DOHH2 (cell line): ENCODE measurements around the gene CHCHD1.
A peak's percentile ranks its signal among the peaks of the same experiment; 100 is the strongest.

Source experiments
- H3F3A ChIP-seq: fragments of 200-600 bp; sonication (generic), shearing (Covaris generic); 2 replicates; pipeline ENCODE4 v1.6.0; 2016; ENCODE audit warnings: antibody characterized with exemption, mild to moderate bottlenecking; ENCODE audit not compliant: control insufficient read depth, insufficient read depth
- H3K27ac ChIP-seq: fragments of 200-600 bp; sonication (generic); 2 replicates; pipeline ENCODE4 v1.5.1; 2014; ENCODE audit warnings: low read depth, mild to moderate bottlenecking, low read length, moderate library complexity
- H3K27me3 ChIP-seq: fragments of 200-600 bp; sonication (generic); 2 replicates; pipeline ENCODE4 v1.6.1; 2014; ENCODE audit warnings: mild to moderate bottlenecking, low read length, mixed read lengths; ENCODE audit not compliant: control insufficient read depth
- H3K36me3 ChIP-seq: fragments of 200-600 bp; sonication (generic); 2 replicates; pipeline ENCODE4 v1.6.1; 2014; ENCODE audit warnings: mild to moderate bottlenecking, low read length, moderate library complexity, mixed read lengths; ENCODE audit not compliant: control insufficient read depth
- H3K4me1 ChIP-seq: fragments of 200-600 bp; sonication (generic); 2 replicates; pipeline ENCODE4 v1.6.1; 2014; ENCODE audit warnings: mild to moderate bottlenecking, low read length, mixed read lengths; ENCODE audit not compliant: control insufficient read depth
- H3K4me2 ChIP-seq: fragments of 200-600 bp; sonication (generic); 2 replicates; pipeline ENCODE4 v1.6.0; 2014; ENCODE audit warnings: mild to moderate bottlenecking, low read length, moderate library complexity
- H3K4me3 ChIP-seq: fragments of 200-600 bp; sonication (generic); 2 replicates; pipeline ENCODE4 v1.5.1; 2014; ENCODE audit warnings: mild to moderate bottlenecking, low read length, mixed read lengths
- H3K79me2 ChIP-seq: fragments of 200-600 bp; sonication (generic); 2 replicates; pipeline ENCODE4 v1.6.1; 2014; ENCODE audit warnings: mild to moderate bottlenecking, low read length, mixed read lengths; ENCODE audit not compliant: control insufficient read depth
- H3K9me2 ChIP-seq: fragments of 200-600 bp; sonication (generic); replicated peaks from 2 replicates; pipeline ENCODE4 v1.6.1; 2014; ENCODE audit warnings: mild to moderate bottlenecking, low read length, mixed read lengths; ENCODE audit not compliant: control insufficient read depth
- H3K9me3 ChIP-seq: fragments of 200-600 bp; sonication (generic); 2 replicates; pipeline ENCODE4 v1.6.1; 2014; ENCODE audit warnings: antibody characterized with exemption, low read length, mixed read lengths; ENCODE audit not compliant: control insufficient read depth, insufficient read depth
- H4K20me1 ChIP-seq: fragments of 200-600 bp; sonication (generic); 2 replicates; pipeline ENCODE4 v1.6.0; 2014; ENCODE audit warnings: low read depth, mild to moderate bottlenecking, antibody characterized with exemption, low read length, moderate library complexity; ENCODE audit not compliant: control insufficient read depth, insufficient read depth
- CTCF ChIP-seq: fragments of 200-600 bp; sonication (generic); IDR thresholded peaks from one replicate; pipeline ENCODE4 v1.5.1; 2014; ENCODE audit warnings: antibody characterized with exemption, mild to moderate bottlenecking, low read depth, low read length; ENCODE audit not compliant: poor library complexity, severe bottlenecking
- EZH2phosphoT487 ChIP-seq: fragments of 200-600 bp; sonication (generic); IDR thresholded peaks from 2 replicates; pipeline ENCODE4 v1.6.1; 2017; ENCODE audit warnings: borderline replicate concordance, mild to moderate bottlenecking, antibody characterized with exemption, low read length, moderate library complexity, mixed read lengths

Gene CHCHD1

DNA sequence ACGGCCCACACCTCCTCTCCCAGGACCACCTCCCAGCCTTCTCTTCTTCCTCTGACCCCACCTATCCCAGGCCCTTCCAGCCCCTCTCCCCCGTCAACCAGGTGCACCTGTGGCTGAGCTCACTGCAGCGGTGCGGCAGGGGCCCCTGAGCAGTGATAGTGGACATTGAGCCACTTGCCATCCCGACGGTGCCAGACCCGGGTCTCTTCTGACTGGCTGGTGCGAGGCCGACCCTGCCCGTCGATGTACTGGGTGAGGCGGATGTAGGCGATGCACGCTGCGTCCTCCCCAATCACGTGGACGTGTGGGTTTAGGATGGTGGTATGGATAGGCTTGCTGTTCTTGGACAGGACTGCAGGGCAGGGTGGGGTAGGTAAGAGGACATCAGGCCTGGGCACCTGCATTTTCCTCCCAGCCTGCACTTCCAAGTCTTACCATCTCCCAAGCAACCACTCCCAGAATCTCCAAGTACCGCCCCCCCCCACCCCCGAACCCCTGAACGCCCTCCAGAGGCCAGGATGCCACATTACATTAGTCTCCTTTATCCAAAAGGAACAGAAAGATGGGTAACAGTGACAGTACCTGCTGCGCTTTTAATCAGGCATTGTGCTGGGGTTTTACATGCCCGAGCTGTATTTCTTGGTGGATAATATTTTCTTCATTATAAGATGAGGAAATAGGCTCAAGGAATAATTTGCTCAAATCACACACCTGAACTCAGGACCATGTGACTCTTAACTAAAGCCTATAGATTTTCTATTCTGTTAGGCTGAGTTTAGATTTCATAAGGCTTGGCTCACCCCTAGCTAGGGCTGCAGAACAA, 33.3 kb downstream of the CHCHD1 start:
- peaks cover 1% of the 10 kb centered on the region for H3K4me1 ChIP-seq
- no peak overlapping the region for H3K27ac ChIP-seq
- peaks cover 5% of the 10 kb centered on the region; the same call in 1 of the 2 replicates for H3F3A ChIP-seq
- TF ChIP-seq EZH2phosphoT487 (no peak), CTCF (peak; percentile 61)
- H4K20me1 ChIP-seq, result no peaks in the 10 kb centered on the region
- H3K9me2 ChIP-seq, result no peaks in the 10 kb centered on the region
- H3K9me3 ChIP-seq, result no peaks in the 10 kb centered on the region
- no peaks in the 10 kb centered on the region for H3K27me3 ChIP-seq
- no peak overlapping the region for H3K4me3 ChIP-seq
- peaks cover 3% of the 10 kb centered on the region; the same call in 1 of the 2 replicates for H3K36me3 ChIP-seq
- peaks cover 13% of the 10 kb centered on the region for H3K79me2 ChIP-seq
- no peak overlapping the region for H3K4me2 ChIP-seq

GRCh38 chr10:73815719-73816030, 33.8 kb downstream of the CHCHD1 start:
- peaks cover 5% of the 10 kb centered on the region; the same call in 1 of the 2 replicates for H3F3A ChIP-seq
- H3K27me3 ChIP-seq, result no peaks in the 10 kb centered on the region
- no peaks in the 10 kb centered on the region for H4K20me1 ChIP-seq
- no peak overlapping the region for H3K4me2 ChIP-seq
- no peak overlapping the region for H3K4me3 ChIP-seq
- H3K36me3 ChIP-seq, result peaks cover 3% of the 10 kb centered on the region; the same call in 1 of the 2 replicates
- no peaks in the 10 kb centered on the region for H3K4me1 ChIP-seq
- no peak for TF ChIP-seq EZH2phosphoT487
- no peaks in the 10 kb centered on the region for H3K9me3 ChIP-seq
- no peaks in the 10 kb centered on the region for H3K9me2 ChIP-seq
- H3K27ac ChIP-seq, result no peak overlapping the region
- peaks cover 9% of the 10 kb centered on the region for H3K79me2 ChIP-seq

DNA sequence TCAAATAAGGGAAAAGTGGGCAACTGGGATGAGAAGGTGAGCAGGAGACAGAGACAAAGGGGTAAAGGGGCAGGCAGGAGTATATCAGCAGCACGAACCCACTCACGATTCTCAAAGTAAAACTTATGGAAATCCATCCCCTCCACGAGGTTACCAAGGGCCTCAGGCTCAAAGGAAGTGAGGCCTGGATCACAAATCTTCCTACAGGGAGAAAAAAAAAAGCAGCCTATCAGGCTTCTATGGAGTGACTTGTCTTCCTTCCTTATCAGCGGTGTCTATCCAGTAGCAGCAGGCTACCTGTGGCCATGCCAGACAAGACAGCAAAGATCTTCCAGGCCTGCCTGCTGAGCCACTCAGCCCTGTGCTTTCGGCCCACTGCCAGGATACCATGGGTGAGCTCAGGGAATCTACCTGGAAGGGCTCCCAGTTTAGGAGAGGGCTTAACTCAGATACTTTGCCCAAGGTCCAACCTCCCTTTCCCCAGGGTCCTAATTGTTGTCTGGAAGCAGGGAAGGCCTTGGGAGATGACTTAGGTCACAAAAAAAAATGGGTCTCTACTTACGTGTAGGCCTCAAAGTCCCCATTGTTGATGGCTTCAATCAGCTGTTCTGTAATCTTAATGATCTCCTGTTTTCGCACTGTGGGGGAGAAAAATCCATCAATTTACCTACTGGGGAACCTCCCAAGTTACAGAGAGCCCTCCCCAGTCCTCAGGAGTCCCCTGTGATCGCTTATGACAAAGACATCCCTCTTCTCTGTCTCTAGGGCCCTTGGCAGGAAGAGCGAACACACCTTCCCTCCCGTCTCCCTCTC, 35.3 kb downstream of the CHCHD1 start:
- no peak overlapping the region for H3K27ac ChIP-seq
- no peaks in the 10 kb centered on the region for H3K4me1 ChIP-seq
- H3K4me2 ChIP-seq, result no peak overlapping the region
- H3K9me2 ChIP-seq, result no peaks in the 10 kb centered on the region
- H3K4me3 ChIP-seq, result no peak overlapping the region
- H4K20me1 ChIP-seq, result no peaks in the 10 kb centered on the region
- no peaks in the 10 kb centered on the region for H3K27me3 ChIP-seq
- H3K79me2 ChIP-seq, result no peaks in the 10 kb centered on the region
- peaks cover 5% of the 10 kb centered on the region; the same call in 1 of the 2 replicates for H3F3A ChIP-seq
- H3K9me3 ChIP-seq, result no peaks in the 10 kb centered on the region
- peaks cover 3% of the 10 kb centered on the region; the same call in 1 of the 2 replicates for H3K36me3 ChIP-seq
- no peak for TF ChIP-seq CTCF
- TF ChIP-seq EZH2phosphoT487, result no peak

DNA sequence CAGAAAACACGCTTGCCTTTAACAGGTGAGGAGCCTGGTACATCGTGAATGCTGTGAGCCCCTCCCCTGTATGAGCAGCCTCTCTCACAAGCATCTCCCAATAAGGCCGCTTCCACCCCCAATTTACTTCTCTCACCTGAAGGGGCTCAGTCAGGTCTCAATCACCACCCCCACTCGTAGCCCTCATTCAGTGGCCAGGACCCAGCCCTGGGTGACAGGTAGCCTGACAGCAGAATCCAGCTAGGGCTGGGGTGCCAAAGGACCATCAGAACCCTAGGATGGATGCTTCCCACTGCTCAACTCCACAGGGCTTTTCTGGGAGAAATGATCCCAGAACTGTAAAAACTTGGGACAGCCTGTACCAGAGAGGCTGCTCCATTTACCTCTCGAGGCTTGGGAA, 36.0 kb downstream of the CHCHD1 start:
- Histone ChIP-seq H4K20me1 (no peaks in the 10 kb centered on the region), H3K4me2 (no peak overlapping the region), H3K27ac (no peak overlapping the region), H3K4me3 (no peak overlapping the region), H3K36me3 (peaks cover 3% of the 10 kb centered on the region; the same call in 1 of the 2 replicates), H3K4me1 (no peaks in the 10 kb centered on the region), H3K9me3 (no peaks in the 10 kb centered on the region), H3K27me3 (no peaks in the 10 kb centered on the region), H3K79me2 (no peaks in the 10 kb centered on the region), H3F3A (no peaks in the 10 kb centered on the region; the same call in 1 of the 2 replicates), H3K9me2 (no peaks in the 10 kb centered on the region)
- TF ChIP-seq EZH2phosphoT487, result no peak
- TF ChIP-seq CTCF, result no peak
